Measurements from ENCODE around the gene CCDC192. TPM values are rescaled to one million over a fixed set of nuclear protein-coding genes. Genes with fewer than 3 reads are reported as not detected.

The CCDC192 gene
- total RNA-seq, 1 experiment from 2014 or later: not detected

DNA sequence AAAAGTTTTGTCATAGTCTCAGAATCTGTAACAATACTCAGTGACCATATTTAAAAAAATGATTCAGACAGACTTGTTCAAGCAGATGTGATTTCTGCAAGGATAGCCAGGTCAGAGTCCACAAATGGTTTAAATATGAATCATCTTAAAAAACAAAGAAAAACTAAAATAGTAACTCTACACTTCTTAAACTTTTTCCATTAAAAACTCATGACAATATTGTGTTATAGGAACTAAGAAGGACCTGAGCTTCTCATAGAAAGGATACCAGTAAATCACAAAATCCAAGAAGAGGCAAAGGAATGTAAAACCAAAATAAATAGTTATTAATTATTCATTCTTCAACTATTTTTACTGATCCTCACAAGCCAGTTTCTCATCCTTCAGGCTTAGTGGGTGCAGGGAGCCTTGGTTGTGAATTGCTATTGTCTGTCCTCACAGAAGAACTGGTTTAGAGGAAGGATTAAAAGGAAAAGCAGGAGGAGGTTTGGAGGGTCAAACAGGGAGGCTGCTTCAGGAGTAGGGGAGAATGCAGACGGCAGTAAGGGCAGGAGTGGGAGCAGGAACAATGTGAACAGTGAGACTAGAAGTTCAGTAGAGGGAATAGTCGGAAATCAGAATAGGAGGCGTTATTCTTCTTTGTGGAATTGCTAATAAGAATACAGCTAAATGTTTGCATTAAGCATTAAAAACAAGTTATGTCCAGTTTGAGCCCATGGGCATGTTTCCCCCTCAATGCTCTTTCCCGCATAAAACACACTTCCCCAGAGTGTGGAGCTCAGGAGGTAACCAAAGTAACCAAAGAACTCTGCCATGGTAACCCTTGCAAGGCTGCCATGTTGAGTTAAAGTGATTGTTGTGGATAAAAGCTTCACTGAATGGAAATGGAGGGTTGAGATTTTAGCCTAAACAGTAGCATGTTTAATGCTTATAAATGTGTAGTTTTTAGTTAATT lies 110.7 kb downstream of the CCDC192 start:
- Mint-ChIP-seq H3K4me3 (ENCODE audit: unreplicated experiment) (peak overlapping the region; percentile 16), H3K9me3 (ENCODE audit: unreplicated experiment) (no peaks in the 10 kb centered on the region), H3K4me1 (ENCODE audit: low read depth, unreplicated experiment) (peaks cover 43% of the 10 kb centered on the region), H3K27ac (ENCODE audit: unreplicated experiment) (peak overlapping the region; percentile 66), H3K36me3 (ENCODE audit: insufficient read depth, unreplicated experiment) (no peaks in the 10 kb centered on the region), H3K27me3 (ENCODE audit: insufficient read depth, unreplicated experiment) (no peaks in the 10 kb centered on the region)
- no TSS peak for BruUV-seq (replicated peaks)
- Histone ChIP-seq H3K4me3 (ENCODE audit: low read depth, low read length) (no peak overlapping the region), H3K9me3 (0 out of 2 replicates have a peak, but pooled peaks cover 3% of the 10 kb centered on the region), H3K27me3 (replicated peaks; ENCODE audit: control insufficient read depth, insufficient read depth, low read length) (no peaks in the 10 kb centered on the region), H3K4me1 (peaks cover 39% of the 10 kb centered on the region), H3K36me3 (ENCODE audit: control insufficient read depth, insufficient read depth, low read length) (no peaks in the 10 kb centered on the region)
- TF ChIP-seq, protein P1, sequence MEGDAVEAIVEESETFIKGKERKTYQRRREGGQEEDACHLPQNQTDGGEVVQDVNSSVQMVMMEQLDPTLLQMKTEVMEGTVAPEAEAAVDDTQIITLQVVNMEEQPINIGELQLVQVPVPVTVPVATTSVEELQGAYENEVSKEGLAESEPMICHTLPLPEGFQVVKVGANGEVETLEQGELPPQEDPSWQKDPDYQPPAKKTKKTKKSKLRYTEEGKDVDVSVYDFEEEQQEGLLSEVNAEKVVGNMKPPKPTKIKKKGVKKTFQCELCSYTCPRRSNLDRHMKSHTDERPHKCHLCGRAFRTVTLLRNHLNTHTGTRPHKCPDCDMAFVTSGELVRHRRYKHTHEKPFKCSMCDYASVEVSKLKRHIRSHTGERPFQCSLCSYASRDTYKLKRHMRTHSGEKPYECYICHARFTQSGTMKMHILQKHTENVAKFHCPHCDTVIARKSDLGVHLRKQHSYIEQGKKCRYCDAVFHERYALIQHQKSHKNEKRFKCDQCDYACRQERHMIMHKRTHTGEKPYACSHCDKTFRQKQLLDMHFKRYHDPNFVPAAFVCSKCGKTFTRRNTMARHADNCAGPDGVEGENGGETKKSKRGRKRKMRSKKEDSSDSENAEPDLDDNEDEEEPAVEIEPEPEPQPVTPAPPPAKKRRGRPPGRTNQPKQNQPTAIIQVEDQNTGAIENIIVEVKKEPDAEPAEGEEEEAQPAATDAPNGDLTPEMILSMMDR (IDR thresholded peaks at IDR 0.05; ENCODE audit: insufficient read depth in 1 of 2, low read depth in 1 of 2, low read length in 1 of 2, severe bottlenecking in 1 of 2, unreplicated experiment in 1 of 2): no peak
- CTCF ChIA-PET: interaction anchor here (0.5 kb wide), 1 partner anchor 640 kb away, joined by 3 read pairs; no protein-coding TSS in a partner anchor
- intact Hi-C loops (cut with micrococcal nuclease; ENCODE audit: unreplicated experiment): loop anchor here (2.0 kb wide), 2 partner anchors 29 to 55 kb away; no protein-coding TSS in a partner anchor
- DNase-seq: peak; percentile 33 to 60
- POLR2A ChIA-PET: no interaction called here

DNA sequence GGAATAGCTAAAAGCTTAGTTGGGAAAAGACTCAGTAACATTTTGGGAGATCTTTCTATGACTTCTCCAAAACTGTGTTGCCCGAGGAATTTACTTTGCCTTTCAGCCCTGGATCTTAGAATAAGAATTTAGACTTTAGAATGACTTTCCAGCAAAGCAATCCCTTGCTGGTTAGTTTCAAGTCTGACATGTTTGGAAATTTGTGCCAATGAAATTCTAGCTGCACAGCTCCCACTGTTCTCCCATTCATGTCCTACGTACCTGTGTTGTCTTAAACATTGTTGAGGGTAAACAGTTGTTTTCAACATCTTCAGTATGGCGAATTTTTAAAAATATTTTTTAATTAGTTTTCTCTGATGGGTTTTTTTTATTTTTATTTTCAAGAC lies 111.4 kb downstream of the CCDC192 start:
- no peaks in the 10 kb centered on the region for H3K27me3 ChIP-seq (replicated peaks; ENCODE audit: control insufficient read depth, insufficient read depth, low read length)
- H3K9me3 ChIP-seq: 0 out of 2 replicates have a peak, but pooled peaks cover 3% of the 10 kb centered on the region
- Mint-ChIP-seq H3K27me3 (ENCODE audit: insufficient read depth, unreplicated experiment) (no peaks in the 10 kb centered on the region), H3K4me1 (ENCODE audit: low read depth, unreplicated experiment) (peaks cover 49% of the 10 kb centered on the region), H3K27ac (ENCODE audit: unreplicated experiment) (peak overlapping the region; percentile 18), H3K9me3 (ENCODE audit: unreplicated experiment) (no peaks in the 10 kb centered on the region), H3K4me3 (ENCODE audit: unreplicated experiment) (no peak overlapping the region), H3K36me3 (ENCODE audit: insufficient read depth, unreplicated experiment) (no peaks in the 10 kb centered on the region)
- H3K4me3 ChIP-seq (ENCODE audit: low read depth, low read length): no peak overlapping the region
- no peaks in the 10 kb centered on the region for H3K36me3 ChIP-seq (ENCODE audit: control insufficient read depth, insufficient read depth, low read length)
- peaks cover 45% of the 10 kb centered on the region for H3K4me1 ChIP-seq
- CTCF ChIA-PET: no interaction called here
- POLR2A ChIA-PET: no interaction called here
- BruUV-seq (replicated peaks): no TSS peak
- DNase-seq: no peak
- intact Hi-C loops (cut with micrococcal nuclease; ENCODE audit: unreplicated experiment): no loop called here
- TF ChIP-seq, protein P1 (IDR thresholded peaks at IDR 0.05; ENCODE audit: insufficient read depth in 1 of 2, low read depth in 1 of 2, low read length in 1 of 2, severe bottlenecking in 1 of 2, unreplicated experiment in 1 of 2): no peak

GRCh38 chr5:127820910-127821553 lies 117.8 kb downstream of the CCDC192 start:
- no peak overlapping the region for H3K4me3 ChIP-seq (ENCODE audit: low read depth, low read length)
- H3K27me3 Mint-ChIP-seq (ENCODE audit: insufficient read depth, unreplicated experiment): no peaks in the 10 kb centered on the region
- peak; percentile 51 to 59 for DNase-seq
- H3K27me3 ChIP-seq (replicated peaks; ENCODE audit: control insufficient read depth, insufficient read depth, low read length): no peaks in the 10 kb centered on the region
- peak overlapping the region; percentile 15 for H3K27ac Mint-ChIP-seq (ENCODE audit: unreplicated experiment)
- POLR2A ChIA-PET: no interaction called here
- intact Hi-C loops (cut with micrococcal nuclease; ENCODE audit: unreplicated experiment): loop anchor here (1.0 kb wide), 1 partner anchor 29 kb away; no protein-coding TSS in a partner anchor
- BruUV-seq (replicated peaks): no TSS peak
- 0 out of 2 replicates have a peak, but pooled peaks cover 3% of the 10 kb centered on the region for H3K9me3 ChIP-seq
- H3K36me3 ChIP-seq (ENCODE audit: control insufficient read depth, insufficient read depth, low read length): no peaks in the 10 kb centered on the region
- no peaks in the 10 kb centered on the region for H3K36me3 Mint-ChIP-seq (ENCODE audit: insufficient read depth, unreplicated experiment)
- no peak overlapping the region for H3K4me3 Mint-ChIP-seq (ENCODE audit: unreplicated experiment)
- peaks cover 12% of the 10 kb centered on the region for H3K9me3 Mint-ChIP-seq (ENCODE audit: unreplicated experiment)
- CTCF ChIA-PET: no interaction called here
- H3K4me1 Mint-ChIP-seq (ENCODE audit: low read depth, unreplicated experiment): peaks cover 26% of the 10 kb centered on the region
- H3K4me1 ChIP-seq: peaks cover 30% of the 10 kb centered on the region
- TF ChIP-seq, protein P1 (IDR thresholded peaks at IDR 0.05; ENCODE audit: insufficient read depth in 1 of 2, low read depth in 1 of 2, low read length in 1 of 2, severe bottlenecking in 1 of 2, unreplicated experiment in 1 of 2): no peak
